Loucy (cell line): ENCODE data around the gene VCL.

ENCODE experiments used
- CTCF ChIP-seq: fragments of 200-600 bp; sonication (generic); conservative IDR thresholded peaks from 2 replicates; pipeline ENCODE4 v1.5.1; 2014; ENCODE audit warnings: mild to moderate bottlenecking, antibody characterized with exemption, low read length
- EZH2phosphoT487 ChIP-seq: fragments of 200-600 bp; IDR thresholded peaks from 2 replicates; pipeline ENCODE4 v1.6.1; 2018; ENCODE audit warnings: antibody characterized with exemption, mild to moderate bottlenecking, moderate library complexity, borderline replicate concordance

DNA sequence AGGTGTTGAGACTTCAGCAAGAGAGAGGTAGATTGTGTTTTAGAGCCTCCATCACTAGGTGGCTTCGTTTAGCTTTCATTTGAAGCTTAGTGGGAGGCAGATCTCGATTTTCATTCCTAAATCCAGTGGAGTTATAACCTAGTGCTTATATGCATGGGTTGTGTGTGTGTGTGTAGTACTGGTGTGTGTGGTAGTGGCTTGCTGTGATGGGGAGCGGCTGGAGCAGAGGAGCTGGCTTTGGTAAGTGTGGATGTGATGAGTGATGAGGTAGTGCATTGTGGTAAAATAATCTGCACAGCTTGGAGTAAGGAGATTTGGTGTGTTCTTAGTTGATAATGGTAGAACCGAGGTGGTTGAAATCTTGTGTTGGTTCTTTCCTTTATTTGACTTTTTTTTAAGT is 109.5 kb downstream of the VCL start:
- TF ChIP-seq CTCF = no peak
- no peak for TF ChIP-seq EZH2phosphoT487
